GM23338 (cell line): ENCODE results near the gene NLRX1. TPM values are rescaled to one million over a fixed set of nuclear protein-coding genes. Genes with fewer than 3 reads are reported as not detected.

Experiments
- ATAC-seq: fragments of 200-7000 bp; cut with Tn5 transposase; 3 replicates; pipeline ENCODE4 v1.9.1; 2020
- DNase-seq: peaks from one replicate; pipeline ENCODE4 v3.0.0-alpha.2; 2015; ENCODE audit warnings: low spot score
- H2AFZ ChIP-seq: fragments of 200-600 bp; sonication (generic); 2 replicates; pipeline ENCODE4 v1.8.0; 2016; ENCODE audit warnings: antibody characterized with exemption, mild to moderate bottlenecking, moderate library complexity
- H3F3A ChIP-seq: fragments of 200-600 bp; sonication (generic); replicated peaks from 2 replicates; pipeline ENCODE4 v1.8.0; 2017; ENCODE audit warnings: antibody characterized with exemption, mixed run types, low read depth
- H3K27ac ChIP-seq: fragments of 200-600 bp; sonication (generic); 2 replicates; pipeline ENCODE4 v1.6.1; 2016; ENCODE audit warnings: low read depth
- H3K27me3 ChIP-seq: fragments of 200-600 bp; sonication (generic); 2 replicates; pipeline ENCODE4 v1.8.0; 2016; ENCODE audit warnings: mild to moderate bottlenecking, mixed run types, moderate library complexity; ENCODE audit not compliant: insufficient read depth
- H3K36me3 ChIP-seq: fragments of 200-600 bp; sonication (generic); 2 replicates; pipeline ENCODE4 v1.8.0; 2016; ENCODE audit warnings: mild to moderate bottlenecking; ENCODE audit not compliant: insufficient read depth
- H3K4me1 ChIP-seq: fragments of 200-600 bp; sonication (generic); 2 replicates; pipeline ENCODE4 v1.8.0; 2016; ENCODE audit warnings: mild to moderate bottlenecking, moderate library complexity; ENCODE audit not compliant: insufficient read depth
- H3K4me2 ChIP-seq: fragments of 200-600 bp; sonication (generic); 2 replicates; pipeline ENCODE4 v1.7.1; 2017; ENCODE audit warnings: mixed run types
- H3K4me3 ChIP-seq: fragments of 200-600 bp; sonication (generic); 2 replicates; pipeline ENCODE4 v1.6.1; 2016; ENCODE audit warnings: mixed run types
- H3K79me2 ChIP-seq: fragments of 200-600 bp; sonication (generic); replicated peaks from 2 replicates; pipeline ENCODE4 v1.8.0; 2017; ENCODE audit warnings: mild to moderate bottlenecking; ENCODE audit not compliant: insufficient read depth
- H3K9me2 ChIP-seq: fragments of 200-600 bp; sonication (generic); 2 replicates; pipeline ENCODE4 v1.8.0; 2017; ENCODE audit not compliant: insufficient read depth
- H4K20me1 ChIP-seq: fragments of 200-600 bp; sonication (generic); replicated peaks from 2 replicates; pipeline ENCODE4 v1.8.0; 2017; ENCODE audit warnings: mild to moderate bottlenecking; ENCODE audit not compliant: insufficient read depth
- H3K27ac Mint-ChIP-seq: 2 replicates; pipeline ENCODE4 v1.8.0; 2020; ENCODE audit warnings: inconsistent platforms, mild to moderate bottlenecking, moderate library complexity, mixed read lengths
- H3K27me3 Mint-ChIP-seq: 3 replicates; pipeline ENCODE4 v1.8.0; 2022; ENCODE audit warnings: low read depth, mild to moderate bottlenecking, moderate library complexity, mixed read lengths, inconsistent platforms; ENCODE audit not compliant: insufficient read depth, poor library complexity
- H3K36me3 Mint-ChIP-seq: 3 replicates; pipeline ENCODE4 v1.8.0; 2021; ENCODE audit warnings: low read depth, mild to moderate bottlenecking, inconsistent platforms, moderate library complexity, mixed read lengths
- H3K4me1 Mint-ChIP-seq: 3 replicates; pipeline ENCODE4 v1.8.0; 2020; ENCODE audit warnings: mild to moderate bottlenecking, inconsistent platforms, mixed read lengths
- H3K4me3 Mint-ChIP-seq: 3 replicates; pipeline ENCODE4 v1.8.0; 2021; ENCODE audit warnings: moderate library complexity, mild to moderate bottlenecking, inconsistent platforms, mixed read lengths
- H3K9me3 Mint-ChIP-seq: 3 replicates; pipeline ENCODE4 v1.8.0; 2020; ENCODE audit warnings: moderate library complexity, mild to moderate bottlenecking, inconsistent platforms, mixed read lengths
- EZH2phosphoT487 ChIP-seq: fragments of 200-600 bp; sonication (generic); IDR thresholded peaks from one replicate; pipeline ENCODE4 v1.8.1; 2018; ENCODE audit warnings: antibody characterized with exemption; ENCODE audit not compliant: unreplicated experiment
- polyA plus RNA-seq: library from polyadenylated mRNA; unstranded; fragments of >200 nt; fragmentation: Nextera tagmentation; extraction: Ambion mirVana; gene quantifications from 2 replicates; pipeline ENCODE4 v1.2.1, GENCODE V29; 2016
- total RNA-seq: library from RNA; depleted of rRNA; stranded (reverse); fragments of >200 nt; shearing (Covaris generic); gene quantifications from 2 replicates; pipeline ENCODE4 v1.2.3, GENCODE V29; 2014
- TF ChIP-seq, protein P1 (sequence below): fragments of 250-450 bp; sonication (Bioruptor Pico); IDR thresholded peaks from 2 replicates; pipeline ENCODE4 v1.5.0; 2020; ENCODE audit warnings: mild to moderate bottlenecking, moderate library complexity
- TF ChIP-seq, protein P2 (sequence below), 2 experiments: fragments of 200-600 bp in 1 of 2; sonication (generic) in 1 of 2; conservative IDR thresholded peaks; 2 replicates each; pipeline versions ENCODE4 v1.5.1 to v1.6.1; 2016 to 2017; ENCODE audit warnings: antibody characterized with exemption in 2 of 2, low read depth in 2 of 2, mild to moderate bottlenecking in 2 of 2, moderate library complexity in 1 of 2

The NLRX1 gene
- total and polyA plus RNA-seq, 2 experiments from 2014 or later = 2.8 to 13.8 TPM

DNA sequence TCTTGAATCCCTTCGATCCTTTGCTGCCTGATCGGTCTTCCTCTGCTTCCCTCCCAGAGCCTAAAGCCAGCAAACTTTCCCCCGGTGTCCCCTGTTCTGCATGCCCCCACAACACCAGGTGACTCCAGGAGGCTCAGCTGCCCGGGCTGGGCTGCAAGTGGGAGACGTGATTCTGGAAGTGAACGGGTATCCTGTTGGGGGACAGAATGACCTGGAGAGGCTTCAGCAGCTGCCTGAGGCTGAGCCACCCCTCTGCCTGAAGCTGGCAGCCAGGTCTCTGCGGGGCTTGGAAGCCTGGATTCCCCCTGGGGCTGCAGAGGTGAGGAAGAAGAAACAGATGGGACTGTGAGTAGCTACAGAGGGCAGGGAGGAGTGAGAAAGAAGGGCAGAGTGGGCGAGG, 20.4 kb downstream of the NLRX1 start (continued):
- TF ChIP-seq, protein P1, sequence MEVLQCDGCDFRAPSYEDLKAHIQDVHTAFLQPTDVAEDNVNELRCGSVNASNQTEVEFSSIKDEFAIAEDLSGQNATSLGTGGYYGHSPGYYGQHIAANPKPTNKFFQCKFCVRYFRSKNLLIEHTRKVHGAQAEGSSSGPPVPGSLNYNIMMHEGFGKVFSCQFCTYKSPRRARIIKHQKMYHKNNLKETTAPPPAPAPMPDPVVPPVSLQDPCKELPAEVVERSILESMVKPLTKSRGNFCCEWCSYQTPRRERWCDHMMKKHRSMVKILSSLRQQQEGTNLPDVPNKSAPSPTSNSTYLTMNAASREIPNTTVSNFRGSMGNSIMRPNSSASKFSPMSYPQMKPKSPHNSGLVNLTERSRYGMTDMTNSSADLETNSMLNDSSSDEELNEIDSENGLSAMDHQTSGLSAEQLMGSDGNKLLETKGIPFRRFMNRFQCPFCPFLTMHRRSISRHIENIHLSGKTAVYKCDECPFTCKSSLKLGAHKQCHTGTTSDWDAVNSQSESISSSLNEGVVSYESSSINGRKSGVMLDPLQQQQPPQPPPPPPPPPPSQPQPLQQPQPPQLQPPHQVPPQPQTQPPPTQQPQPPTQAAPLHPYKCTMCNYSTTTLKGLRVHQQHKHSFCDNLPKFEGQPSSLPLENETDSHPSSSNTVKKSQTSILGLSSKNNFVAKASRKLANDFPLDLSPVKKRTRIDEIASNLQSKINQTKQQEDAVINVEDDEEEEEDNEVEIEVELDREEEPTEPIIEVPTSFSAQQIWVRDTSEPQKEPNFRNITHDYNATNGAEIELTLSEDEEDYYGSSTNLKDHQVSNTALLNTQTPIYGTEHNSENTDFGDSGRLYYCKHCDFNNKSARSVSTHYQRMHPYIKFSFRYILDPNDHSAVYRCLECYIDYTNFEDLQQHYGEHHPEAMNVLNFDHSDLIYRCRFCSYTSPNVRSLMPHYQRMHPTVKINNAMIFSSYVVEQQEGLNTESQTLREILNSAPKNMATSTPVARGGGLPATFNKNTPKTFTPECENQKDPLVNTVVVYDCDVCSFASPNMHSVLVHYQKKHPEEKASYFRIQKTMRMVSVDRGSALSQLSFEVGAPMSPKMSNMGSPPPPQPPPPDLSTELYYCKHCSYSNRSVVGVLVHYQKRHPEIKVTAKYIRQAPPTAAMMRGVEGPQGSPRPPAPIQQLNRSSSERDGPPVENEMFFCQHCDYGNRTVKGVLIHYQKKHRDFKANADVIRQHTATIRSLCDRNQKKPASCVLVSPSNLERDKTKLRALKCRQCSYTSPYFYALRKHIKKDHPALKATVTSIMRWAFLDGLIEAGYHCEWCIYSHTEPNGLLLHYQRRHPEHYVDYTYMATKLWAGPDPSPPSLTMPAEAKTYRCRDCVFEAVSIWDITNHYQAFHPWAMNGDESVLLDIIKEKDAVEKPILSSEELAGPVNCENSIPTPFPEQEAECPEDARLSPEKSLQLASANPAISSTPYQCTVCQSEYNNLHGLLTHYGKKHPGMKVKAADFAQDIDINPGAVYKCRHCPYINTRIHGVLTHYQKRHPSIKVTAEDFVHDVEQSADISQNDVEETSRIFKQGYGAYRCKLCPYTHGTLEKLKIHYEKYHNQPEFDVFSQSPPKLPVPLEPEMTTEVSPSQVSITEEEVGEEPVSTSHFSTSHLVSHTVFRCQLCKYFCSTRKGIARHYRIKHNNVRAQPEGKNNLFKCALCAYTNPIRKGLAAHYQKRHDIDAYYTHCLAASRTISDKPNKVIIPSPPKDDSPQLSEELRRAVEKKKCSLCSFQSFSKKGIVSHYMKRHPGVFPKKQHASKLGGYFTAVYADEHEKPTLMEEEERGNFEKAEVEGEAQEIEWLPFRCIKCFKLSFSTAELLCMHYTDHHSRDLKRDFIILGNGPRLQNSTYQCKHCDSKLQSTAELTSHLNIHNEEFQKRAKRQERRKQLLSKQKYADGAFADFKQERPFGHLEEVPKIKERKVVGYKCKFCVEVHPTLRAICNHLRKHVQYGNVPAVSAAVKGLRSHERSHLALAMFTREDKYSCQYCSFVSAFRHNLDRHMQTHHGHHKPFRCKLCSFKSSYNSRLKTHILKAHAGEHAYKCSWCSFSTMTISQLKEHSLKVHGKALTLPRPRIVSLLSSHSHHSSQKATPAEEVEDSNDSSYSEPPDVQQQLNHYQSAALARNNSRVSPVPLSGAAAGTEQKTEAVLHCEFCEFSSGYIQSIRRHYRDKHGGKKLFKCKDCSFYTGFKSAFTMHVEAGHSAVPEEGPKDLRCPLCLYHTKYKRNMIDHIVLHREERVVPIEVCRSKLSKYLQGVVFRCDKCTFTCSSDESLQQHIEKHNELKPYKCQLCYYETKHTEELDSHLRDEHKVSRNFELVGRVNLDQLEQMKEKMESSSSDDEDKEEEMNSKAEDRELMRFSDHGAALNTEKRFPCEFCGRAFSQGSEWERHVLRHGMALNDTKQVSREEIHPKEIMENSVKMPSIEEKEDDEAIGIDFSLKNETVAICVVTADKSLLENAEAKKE = no peak

DNA sequence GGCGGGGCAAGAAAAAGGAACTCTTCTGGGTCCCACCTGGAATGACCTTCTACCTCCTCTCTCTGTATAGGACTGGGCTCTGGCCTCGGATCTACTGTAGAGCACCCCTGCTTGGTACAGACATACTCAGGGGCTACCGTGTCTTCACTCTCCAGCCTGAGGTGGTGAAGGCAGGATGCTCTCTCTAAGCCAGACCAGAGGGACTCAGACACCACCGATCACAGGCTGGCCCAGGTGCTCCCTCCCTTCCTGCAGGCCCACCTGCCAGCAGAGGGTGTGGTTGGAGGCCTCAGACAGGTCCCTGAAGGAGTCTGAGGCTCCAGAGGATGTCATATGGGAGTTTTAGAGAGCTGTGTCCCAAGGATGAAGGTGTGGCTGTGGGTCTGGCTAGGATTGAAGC, 20.9 kb downstream of the NLRX1 start:
- Mint-ChIP-seq H3K4me1 (no peaks in the 10 kb centered on the region), H3K4me3 (no peak overlapping the region), H3K36me3 (no peaks in the 10 kb centered on the region), H3K9me3 (no peaks in the 10 kb centered on the region), H3K27ac (no peak overlapping the region), H3K27me3 (peaks cover 6% of the 10 kb centered on the region)
- H3K4me1 ChIP-seq = no peaks in the 10 kb centered on the region
- H3K79me2 ChIP-seq = no peaks in the 10 kb centered on the region
- TF ChIP-seq EZH2phosphoT487 = no peak
- TF ChIP-seq, protein P2, sequence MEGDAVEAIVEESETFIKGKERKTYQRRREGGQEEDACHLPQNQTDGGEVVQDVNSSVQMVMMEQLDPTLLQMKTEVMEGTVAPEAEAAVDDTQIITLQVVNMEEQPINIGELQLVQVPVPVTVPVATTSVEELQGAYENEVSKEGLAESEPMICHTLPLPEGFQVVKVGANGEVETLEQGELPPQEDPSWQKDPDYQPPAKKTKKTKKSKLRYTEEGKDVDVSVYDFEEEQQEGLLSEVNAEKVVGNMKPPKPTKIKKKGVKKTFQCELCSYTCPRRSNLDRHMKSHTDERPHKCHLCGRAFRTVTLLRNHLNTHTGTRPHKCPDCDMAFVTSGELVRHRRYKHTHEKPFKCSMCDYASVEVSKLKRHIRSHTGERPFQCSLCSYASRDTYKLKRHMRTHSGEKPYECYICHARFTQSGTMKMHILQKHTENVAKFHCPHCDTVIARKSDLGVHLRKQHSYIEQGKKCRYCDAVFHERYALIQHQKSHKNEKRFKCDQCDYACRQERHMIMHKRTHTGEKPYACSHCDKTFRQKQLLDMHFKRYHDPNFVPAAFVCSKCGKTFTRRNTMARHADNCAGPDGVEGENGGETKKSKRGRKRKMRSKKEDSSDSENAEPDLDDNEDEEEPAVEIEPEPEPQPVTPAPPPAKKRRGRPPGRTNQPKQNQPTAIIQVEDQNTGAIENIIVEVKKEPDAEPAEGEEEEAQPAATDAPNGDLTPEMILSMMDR (conservative IDR thresholded peaks at IDR 0.05; ENCODE audit: low read depth in 2 of 2) = peak in 1 of 2 experiments; percentile 23; a peak in 2 of 4 replicates
- H3F3A ChIP-seq = no peaks in the 10 kb centered on the region
- no peaks in the 10 kb centered on the region for H4K20me1 ChIP-seq
- H2AFZ ChIP-seq = no peak overlapping the region
- H3K27me3 ChIP-seq = no peaks in the 10 kb centered on the region
- peak; percentile 26 for DNase-seq
- H3K4me2 ChIP-seq = no peak overlapping the region
- H3K9me2 ChIP-seq = no peaks in the 10 kb centered on the region
- H3K27ac ChIP-seq = no peak overlapping the region
- no peaks in the 10 kb centered on the region for H3K36me3 ChIP-seq
- ATAC-seq = peak; percentile 52
- H3K4me3 ChIP-seq = no peak overlapping the region
